GM12892 (cell line): Measurements from ENCODE around the gene UGT1A4.

ENCODE experiments used
- POLR2A ChIP-seq: IDR thresholded peaks from 2 replicates; pipeline ENCODE4 v1.6.1; 2011; ENCODE audit warnings: low read depth, low read length, control low read depth
- POLR2AphosphoS5 ChIP-seq: IDR thresholded peaks from 2 replicates; pipeline ENCODE4 v1.6.1; 2011; ENCODE audit warnings: low read depth, low read length, control low read depth

DNA sequence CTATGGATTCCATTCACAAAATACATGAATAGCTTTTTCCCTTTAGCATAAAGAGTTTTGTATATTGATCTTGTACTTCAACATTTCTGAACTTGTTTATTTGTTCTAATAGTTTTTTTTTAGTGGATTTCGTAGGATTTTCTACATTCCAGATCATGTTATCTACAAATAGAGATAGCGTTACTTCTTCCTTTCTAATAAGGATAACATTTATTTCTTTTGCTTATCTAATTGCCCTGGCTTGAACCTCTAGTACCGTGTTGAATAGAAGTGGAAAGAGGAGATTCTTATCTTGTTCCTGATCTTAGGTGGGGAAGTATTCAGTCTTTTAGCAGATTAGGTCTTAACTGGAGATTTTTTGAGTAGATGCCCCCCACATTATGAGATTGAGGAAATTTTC, 16.3 kb upstream of the UGT1A4 start:
- TF ChIP-seq POLR2AphosphoS5 (no peak), POLR2A (no peak)
